CD1c-positive myeloid dendritic cell (primary cell): Measurements from ENCODE around the gene ANXA3.

Experiments used
- DNase-seq: peaks from one replicate; pipeline ENCODE4 v3.0.0-alpha.2; 2016; ENCODE audit errors: extremely low spot score

The ANXA3 gene

GRCh38 chr4:78644744-78645330 is 93.3 kb downstream of the ANXA3 start:
- DNase-seq: peak; percentile 82

GRCh38 chr4:78645853-78646757 is 94.5 kb downstream of the ANXA3 start:
- DNase-seq: peak; percentile 89

- DNase-seq: no peak
Observed at GRCh38 chr4:78647272-78647671, 95.7 kb downstream of the ANXA3 start.

GRCh38 chr4:78648640-78649363 is 97.2 kb downstream of the ANXA3 start:
- no peak for DNase-seq

GRCh38 chr4:78650106-78651024 is 98.8 kb downstream of the ANXA3 start:
- DNase-seq: no peak

GRCh38 chr4:78651250-78651860 is 99.8 kb downstream of the ANXA3 start:
- DNase-seq: no peak

- DNase-seq: no peak
Observed at GRCh38 chr4:78652282-78652876, 100.8 kb downstream of the ANXA3 start.

- no peak for DNase-seq
Observed at GRCh38 chr4:78653655-78654054, 102.1 kb downstream of the ANXA3 start.

- DNase-seq: peak; percentile 55
Observed at GRCh38 chr4:78654807-78655206, 103.2 kb downstream of the ANXA3 start.

GRCh38 chr4:78656968-78657445 is 105.4 kb downstream of the ANXA3 start:
- peak; percentile 85 for DNase-seq

- DNase-seq: no peak
Observed at GRCh38 chr4:78659264-78659663, 107.7 kb downstream of the ANXA3 start.

GRCh38 chr4:78659665-78660064 is 108.1 kb downstream of the ANXA3 start:
- no peak for DNase-seq
